Measurements from ENCODE around the gene KIF26B.
"Not testable (repeated sequence)": the region's sequence is repeated elsewhere in the genome, so short reads cannot be mapped to it uniquely, and the experiment has no call there.

KIF26B gene

DNA sequence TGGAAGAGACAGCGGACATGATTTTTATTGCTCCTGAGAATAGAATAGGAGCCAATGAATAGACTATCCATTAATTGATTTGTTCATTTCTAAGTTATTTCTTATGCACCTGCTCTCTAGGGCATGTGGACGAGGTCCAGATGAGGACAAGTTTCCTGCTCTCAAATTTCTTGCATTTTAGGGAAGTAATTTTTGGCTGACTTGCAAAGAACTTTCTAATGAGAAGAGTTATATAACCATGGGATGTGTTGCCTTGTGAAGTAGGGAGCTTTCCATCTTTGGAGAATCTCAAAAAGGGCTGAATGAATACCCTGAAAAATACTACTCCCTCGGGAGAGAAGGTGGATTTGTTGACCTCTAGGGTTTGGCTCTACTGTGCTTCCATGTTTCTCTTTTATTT, 243.0 kb downstream of the KIF26B start:
- DNase-seq, result no peak

DNA sequence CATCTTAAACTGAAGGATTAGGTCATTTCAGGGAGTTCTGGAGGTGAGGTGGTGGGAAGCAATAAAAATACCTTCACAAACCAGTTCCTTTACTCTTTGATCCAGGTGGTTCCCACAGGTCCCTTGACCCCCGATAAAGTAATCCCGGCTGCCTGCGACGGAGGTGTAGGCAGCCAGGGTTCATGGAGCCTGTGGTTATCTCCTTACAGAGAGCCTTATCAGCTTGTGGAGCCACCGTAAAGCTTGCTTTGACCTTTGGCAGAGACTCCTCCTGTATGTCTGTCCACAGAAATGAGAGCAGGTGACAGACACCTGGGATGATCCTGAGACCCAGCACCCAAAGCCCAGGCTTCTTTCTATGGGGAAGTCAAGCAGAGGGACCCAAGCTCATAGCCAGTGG, 243.4 kb downstream of the KIF26B start:
- DNase-seq, result no peak

DNA sequence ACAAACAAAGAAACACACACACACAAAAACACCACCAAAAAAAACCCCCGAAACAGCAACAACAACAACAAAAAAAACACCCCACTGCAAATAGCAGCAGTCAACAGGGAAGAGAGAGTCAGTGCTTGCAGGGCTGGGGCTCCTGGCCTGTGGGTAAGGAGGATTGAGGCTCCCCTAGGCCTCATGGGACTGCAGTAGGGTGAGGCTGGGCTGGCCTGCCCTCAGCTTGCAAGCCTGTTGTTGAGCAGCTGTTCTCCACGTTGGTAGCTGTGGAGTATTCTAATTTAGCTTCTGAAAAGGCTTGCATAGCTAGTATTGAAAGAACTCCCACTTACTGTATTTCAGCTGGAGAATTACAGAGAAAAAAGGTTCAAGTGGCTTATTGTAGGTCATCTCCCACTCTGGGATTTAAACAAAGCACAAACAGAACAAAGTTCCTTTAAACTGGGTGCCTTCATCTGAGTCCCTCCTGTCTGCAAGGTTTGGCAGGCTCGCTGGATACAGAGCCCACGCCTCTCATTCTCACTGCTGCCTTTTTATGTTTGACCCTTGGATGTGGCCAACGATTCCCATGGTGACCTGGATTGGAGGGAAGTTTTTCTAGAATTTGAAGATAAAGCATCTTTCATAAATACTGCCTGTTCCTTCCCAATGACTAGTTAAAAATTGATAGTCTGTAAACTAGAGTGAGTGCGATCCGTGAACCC, 247.2 kb downstream of the KIF26B start:
- no peak for DNase-seq

DNA sequence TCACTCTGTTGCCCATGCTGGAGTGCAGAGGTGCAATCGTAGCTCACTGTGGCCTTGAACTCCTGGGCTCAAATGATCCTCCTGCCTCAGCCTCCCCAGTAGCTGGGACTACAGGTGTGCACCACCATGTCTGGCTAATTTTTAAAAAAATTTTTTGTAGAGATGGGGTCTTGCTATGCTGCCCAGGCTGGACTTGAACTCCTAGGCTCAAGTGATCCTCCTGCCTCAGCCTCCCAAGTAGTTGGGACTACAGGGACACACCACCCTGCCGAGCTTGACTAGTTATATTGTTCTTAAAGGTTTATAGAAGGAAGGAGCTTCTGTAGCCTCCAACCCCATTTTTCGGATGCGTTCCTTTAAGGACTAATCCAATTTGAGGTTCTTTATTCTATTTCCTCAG, 248.2 kb downstream of the KIF26B start:
- not testable (repeated sequence) for DNase-seq

DNA sequence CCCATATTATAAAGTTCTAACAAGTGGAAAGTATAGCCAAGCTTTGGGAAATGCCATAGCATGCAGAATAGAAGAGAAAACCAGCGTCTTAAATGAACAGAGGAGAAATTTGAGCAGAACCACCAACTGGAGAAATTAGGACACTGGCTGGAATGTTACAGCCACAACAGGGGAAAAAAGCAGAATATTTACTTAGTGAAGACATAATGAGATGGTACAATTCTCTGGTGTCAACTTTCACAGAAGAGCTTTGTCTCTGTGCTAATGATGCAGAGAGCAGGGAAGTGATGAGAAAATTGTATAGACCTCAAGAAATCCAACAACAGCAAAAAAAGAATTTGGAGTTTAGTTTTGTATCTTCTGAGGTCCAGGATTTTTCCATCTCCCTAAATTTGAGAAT, 249.7 kb downstream of the KIF26B start:
- no peak for DNase-seq

DNA sequence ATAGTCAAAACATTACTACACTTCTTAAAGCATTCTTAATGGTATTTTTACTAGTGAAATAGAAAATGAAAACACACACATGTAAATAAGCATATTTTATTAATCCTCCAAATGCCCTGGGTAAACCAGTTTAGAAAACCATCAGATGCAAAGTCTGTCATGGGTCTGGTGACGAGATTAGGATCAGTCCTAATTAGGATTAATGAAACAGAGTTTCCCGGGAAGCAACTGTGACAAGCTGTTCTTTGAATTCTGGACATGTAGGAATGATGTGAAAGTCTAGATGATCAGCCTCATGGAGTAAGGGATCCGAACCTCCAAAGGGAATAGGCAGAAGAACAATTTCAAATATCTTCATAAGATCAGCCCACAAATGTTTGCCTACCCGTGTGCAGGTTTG, 250.2 kb downstream of the KIF26B start:
- DNase-seq, result no peak

DNA sequence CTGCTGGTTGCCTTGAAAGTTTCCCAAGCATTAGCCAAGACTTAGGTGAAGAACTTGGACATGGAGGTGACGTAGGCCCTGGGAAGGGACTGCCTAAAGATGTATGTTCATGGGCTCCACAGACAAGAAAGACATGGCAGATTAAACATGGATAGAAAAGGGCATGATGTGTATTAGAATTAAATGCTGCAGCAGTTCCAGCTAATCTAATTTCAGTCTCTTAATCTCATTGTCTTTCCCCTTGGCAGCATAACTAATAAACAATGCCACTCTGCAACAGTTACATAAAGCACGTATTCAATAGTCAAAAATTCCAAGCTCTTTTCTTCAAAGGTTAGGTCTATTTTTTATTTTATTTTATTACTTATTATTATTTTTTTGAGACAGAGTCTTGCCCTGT, 251.6 kb downstream of the KIF26B start:
- DNase-seq, result no peak

- DNase-seq, result no peak
Measured at GRCh38 chr1:245407983-245408382, 253.2 kb downstream of the KIF26B start.

GRCh38 chr1:245409341-245410195, 254.8 kb downstream of the KIF26B start:
- DNase-seq, result no peak

GRCh38 chr1:245411245-245412036, 256.7 kb downstream of the KIF26B start:
- DNase-seq, result no peak

DNA sequence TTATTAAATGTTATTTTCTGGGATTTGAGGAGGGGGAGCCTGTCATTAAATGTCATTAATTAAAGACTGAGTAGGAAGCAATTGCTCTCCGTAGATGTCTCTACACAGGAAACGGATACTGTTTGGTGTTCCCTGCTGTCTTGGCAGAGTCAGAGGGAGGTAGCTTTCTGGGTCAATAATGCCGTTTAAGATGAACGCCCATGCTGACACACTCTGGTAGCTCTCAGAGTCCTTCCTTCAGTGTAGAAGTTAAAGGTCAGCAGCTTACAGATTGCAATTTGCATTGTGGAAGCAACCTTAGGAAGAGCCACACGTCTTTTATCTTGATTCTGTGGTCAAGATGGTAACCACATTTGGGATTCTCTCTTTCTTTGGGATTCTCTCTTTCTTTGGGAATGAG, 257.5 kb downstream of the KIF26B start:
- no peak for DNase-seq

- DNase-seq, result no peak
Measured at GRCh38 chr1:245416781-245417180, 262.0 kb downstream of the KIF26B start.

GRCh38 chr1:245418077-245418476, 263.3 kb downstream of the KIF26B start:
- no peak for DNase-seq

DNA sequence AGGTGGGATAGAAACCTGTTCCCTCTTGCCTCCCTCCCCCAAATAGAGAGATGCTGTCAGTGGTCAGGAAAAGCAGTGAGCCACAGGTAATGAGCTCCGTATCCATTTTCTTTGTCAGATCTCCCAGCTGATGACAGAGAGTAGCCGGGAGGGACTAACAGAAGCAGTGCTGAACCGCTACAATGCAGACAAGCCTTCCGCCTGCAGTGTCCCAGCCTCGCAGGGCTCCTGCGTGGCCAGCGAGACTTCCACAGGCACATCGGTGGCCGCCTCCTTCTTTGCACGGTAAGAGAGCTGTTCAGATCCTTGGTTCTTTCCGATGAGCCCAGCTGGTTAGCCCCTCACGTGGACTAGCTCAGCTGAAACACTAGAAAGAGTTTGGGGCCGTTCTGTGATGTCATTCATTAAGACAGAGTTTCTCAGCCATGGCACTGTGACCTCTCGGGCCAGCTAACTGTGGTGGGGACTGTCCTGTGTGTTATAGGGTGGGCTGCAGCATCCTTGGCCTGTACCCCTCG, 264.7 kb downstream of the KIF26B start:
- no peak for DNase-seq

DNA sequence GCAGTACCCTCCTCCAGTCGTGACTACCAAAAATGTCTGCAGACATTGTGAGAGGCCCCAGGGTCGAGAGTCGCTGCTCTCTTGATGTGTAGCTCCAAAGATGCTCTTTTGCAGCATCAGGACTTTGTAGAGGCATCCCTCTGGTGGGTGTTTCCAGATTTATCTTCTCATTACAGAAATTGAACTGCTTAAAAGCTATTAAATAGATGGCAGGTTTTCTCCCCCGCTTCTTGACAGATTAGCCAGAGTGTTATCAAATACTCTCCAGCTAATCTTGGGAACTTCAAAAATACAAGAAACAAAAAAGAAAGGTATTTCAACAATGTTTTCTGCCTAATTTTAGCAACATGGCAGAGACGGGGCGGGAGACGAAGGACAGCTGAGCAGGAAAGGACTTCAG, 265.2 kb downstream of the KIF26B start:
- DNase-seq, result no peak

DNA sequence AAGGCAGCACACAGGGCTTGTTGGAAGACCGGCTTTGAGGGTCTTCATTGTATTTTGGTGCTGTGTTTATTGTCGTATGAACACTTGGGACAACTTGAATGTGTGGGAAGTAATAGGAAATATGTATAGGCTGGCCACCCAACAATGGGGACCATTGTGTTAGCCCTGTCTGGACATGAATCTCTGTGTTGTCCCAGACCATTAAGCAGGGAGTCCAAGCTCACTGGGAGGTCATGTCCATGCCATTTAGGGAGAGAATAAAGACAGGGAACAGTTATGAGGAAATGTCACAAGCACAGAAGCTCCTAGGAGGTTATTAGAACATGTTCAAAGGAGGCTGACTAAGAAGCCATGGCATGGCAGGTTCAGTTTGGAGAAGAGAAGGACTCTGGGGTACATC, 266.1 kb downstream of the KIF26B start:
- DNase-seq, result no peak

- no peak for DNase-seq
Measured at GRCh38 chr1:245428681-245429080, 273.9 kb downstream of the KIF26B start.

DNA sequence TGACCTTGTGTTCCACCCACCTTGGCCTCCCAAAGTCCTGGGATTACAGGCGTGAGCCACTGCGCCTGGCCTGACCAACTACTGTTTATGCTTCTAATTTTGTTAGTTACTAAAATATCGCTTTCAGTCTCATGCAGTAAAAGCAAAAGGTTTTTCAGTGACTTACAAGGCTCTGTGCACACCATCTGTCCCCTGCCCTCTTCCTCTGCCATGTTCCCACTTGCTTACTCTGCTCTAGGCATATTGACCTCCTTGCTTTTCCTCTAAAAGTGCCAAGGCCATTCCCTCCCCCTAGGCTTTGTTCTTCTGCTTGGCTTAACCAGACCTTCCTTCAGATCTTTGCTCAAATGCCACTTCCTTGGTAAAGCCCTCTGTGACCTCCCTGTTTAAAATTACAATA, 276.9 kb downstream of the KIF26B start:
- no peak for DNase-seq

DNA sequence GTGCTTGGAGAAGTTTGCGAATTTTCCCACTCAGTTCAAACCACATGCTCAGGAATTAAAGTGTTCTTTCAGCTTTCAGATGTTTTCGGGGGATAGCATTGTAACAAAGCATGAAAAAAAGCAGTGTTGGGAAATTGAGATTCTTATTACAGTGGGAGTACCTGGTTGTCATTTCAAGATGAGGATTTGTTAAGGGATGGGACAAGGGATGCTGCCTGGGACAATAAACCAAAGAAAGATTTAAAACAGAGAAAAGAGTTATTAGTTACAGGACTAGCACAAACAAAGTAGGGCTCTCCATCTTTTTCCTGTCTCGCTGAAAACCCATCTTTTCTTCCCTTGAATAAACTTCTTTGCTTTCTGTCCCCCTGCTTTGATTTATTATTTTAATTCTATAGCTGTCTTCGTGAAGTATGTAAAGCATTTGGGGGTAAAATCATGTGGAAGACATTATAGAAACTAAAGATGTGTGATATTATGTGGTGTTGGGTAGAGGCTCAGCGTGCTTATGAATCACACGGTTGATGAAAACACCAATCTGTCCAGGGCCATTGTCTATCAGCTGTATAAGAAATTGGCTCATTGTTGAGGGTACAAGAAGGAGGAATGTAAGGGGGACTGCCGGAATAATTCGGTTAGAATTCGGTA, 277.6 kb downstream of the KIF26B start:
- no peak for DNase-seq

DNA sequence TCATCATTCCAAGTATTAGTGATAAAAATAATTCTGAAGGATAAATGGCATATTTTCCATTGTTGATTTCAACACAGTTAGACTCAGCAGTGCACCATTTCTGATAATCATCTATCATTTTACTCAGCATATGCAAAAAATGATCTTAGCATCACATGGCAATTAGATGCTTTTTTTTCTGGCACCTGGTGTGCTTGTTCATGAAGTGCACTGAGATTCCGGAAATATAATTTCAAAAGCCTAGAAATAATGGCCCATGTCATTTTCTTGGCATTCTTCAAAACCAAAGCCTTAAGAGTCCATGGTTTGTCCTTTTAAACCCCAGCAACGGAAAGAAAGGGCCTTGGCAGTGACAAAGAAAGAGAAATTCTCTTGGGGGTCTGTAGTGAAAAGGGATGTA, 278.8 kb downstream of the KIF26B start:
- DNase-seq, result no peak

DNA sequence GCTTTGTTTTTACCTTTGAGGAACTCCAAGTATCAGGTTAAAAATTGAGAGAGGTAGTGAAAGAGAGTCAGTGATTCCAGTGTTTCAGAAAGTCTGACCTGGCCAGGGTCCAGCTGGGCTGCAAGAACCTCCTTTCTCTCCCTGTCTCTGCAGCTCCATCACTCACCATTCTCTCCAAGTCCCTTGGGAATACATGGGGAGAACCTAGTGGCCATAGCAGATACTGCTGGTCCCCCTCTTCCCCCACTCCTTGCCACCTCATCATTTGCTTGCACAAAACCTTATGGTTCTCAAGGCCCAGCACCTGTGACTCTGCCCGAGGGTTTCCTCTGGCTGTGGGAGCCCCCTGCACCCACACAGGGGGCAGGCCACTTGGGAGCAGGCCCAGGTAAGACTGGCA, 279.5 kb downstream of the KIF26B start:
- DNase-seq, result no peak

GRCh38 chr1:245436407-245436806, 281.6 kb downstream of the KIF26B start:
- DNase-seq, result no peak
